ENCODE measurements around the gene BMP7. TPM values are rescaled to one million over a fixed set of nuclear protein-coding genes. Genes with fewer than 3 reads are reported as not detected.

BMP7 gene
- total RNA-seq, 1 experiment from 2014 or later: 0.13 TPM

GRCh38 chr20:57275813-57276212 lies 9.4 kb upstream of the BMP7 start:
- no peaks in the 10 kb centered on the region for H4K20me1 ChIP-seq (ENCODE audit: insufficient read depth)
- ChIA-PET CTCF (no interaction called here), POLR2A (ENCODE audit: unreplicated experiment) (no interaction called here)
- H3K27me3 ChIP-seq (ENCODE audit: insufficient read depth, low read depth): no peaks in the 10 kb centered on the region
- no peak overlapping the region for H2AFZ ChIP-seq
- no peaks in the 10 kb centered on the region for H3F3A ChIP-seq (ENCODE audit: insufficient read depth, low read depth)
- H3K9me3 ChIP-seq (ENCODE audit: insufficient read depth, low read depth): no peaks in the 10 kb centered on the region
- H3K4me3 ChIP-seq: no peak overlapping the region
- H3K4me2 ChIP-seq: no peak overlapping the region
- TF ChIP-seq CTCF (conservative IDR thresholded peaks at IDR 0.05) (no peak), EZH2 (IDR thresholded peaks at IDR 0.05; ENCODE audit: low read depth) (no peak)
- no TSS peak for BruUV-seq (replicated peaks)
- peaks cover 15% of the 10 kb centered on the region for H3K4me1 ChIP-seq (replicated peaks; ENCODE audit: insufficient read depth)
- H3K27ac ChIP-seq: no peak overlapping the region
- H3K36me3 ChIP-seq (ENCODE audit: low read depth): no peaks in the 10 kb centered on the region
- no peak for DNase-seq
- no peaks in the 10 kb centered on the region for H3K79me2 ChIP-seq (ENCODE audit: low read depth)
- H3K9me2 ChIP-seq (ENCODE audit: insufficient read depth): no peaks in the 10 kb centered on the region
- intact Hi-C loops (cut with micrococcal nuclease; ENCODE audit: unreplicated experiment): no loop called here

GRCh38 chr20:57275334-57275733 lies 8.9 kb upstream of the BMP7 start:
- DNase-seq: no peak
- POLR2A ChIA-PET (ENCODE audit: unreplicated experiment): no interaction called here
- TF ChIP-seq CTCF (conservative IDR thresholded peaks at IDR 0.05) (no peak), EZH2 (IDR thresholded peaks at IDR 0.05; ENCODE audit: low read depth) (no peak)
- H3K4me3 ChIP-seq: no peak overlapping the region
- no peak overlapping the region for H3K4me2 ChIP-seq
- H2AFZ ChIP-seq: no peak overlapping the region
- CTCF ChIA-PET: no interaction called here
- H4K20me1 ChIP-seq (ENCODE audit: insufficient read depth): no peaks in the 10 kb centered on the region
- no peaks in the 10 kb centered on the region for H3K9me2 ChIP-seq (ENCODE audit: insufficient read depth)
- BruUV-seq (replicated peaks): no TSS peak
- H3K79me2 ChIP-seq (ENCODE audit: low read depth): no peaks in the 10 kb centered on the region
- no peaks in the 10 kb centered on the region for H3F3A ChIP-seq (ENCODE audit: insufficient read depth, low read depth)
- H3K27ac ChIP-seq: peak overlapping the region; percentile 27; the same call in 1 of the 2 replicates
- no peaks in the 10 kb centered on the region for H3K27me3 ChIP-seq (ENCODE audit: insufficient read depth, low read depth)
- no peaks in the 10 kb centered on the region for H3K9me3 ChIP-seq (ENCODE audit: insufficient read depth, low read depth)
- H3K4me1 ChIP-seq (replicated peaks; ENCODE audit: insufficient read depth): peaks cover 15% of the 10 kb centered on the region
- H3K36me3 ChIP-seq (ENCODE audit: low read depth): no peaks in the 10 kb centered on the region
- intact Hi-C loops (cut with micrococcal nuclease; ENCODE audit: unreplicated experiment): no loop called here

GRCh38 chr20:57274846-57275245 lies 8.4 kb upstream of the BMP7 start:
- Histone ChIP-seq H3K9me2 (ENCODE audit: insufficient read depth) (no peaks in the 10 kb centered on the region), H4K20me1 (ENCODE audit: insufficient read depth) (no peaks in the 10 kb centered on the region), H3K4me2 (peak overlapping the region; percentile 23; the same call in 1 of the 2 replicates), H3K27ac (peak overlapping the region; percentile 27; the same call in 1 of the 2 replicates), H3K9me3 (ENCODE audit: insufficient read depth, low read depth) (no peaks in the 10 kb centered on the region), H3K4me3 (no peak overlapping the region), H2AFZ (no peak overlapping the region), H3K36me3 (ENCODE audit: low read depth) (no peaks in the 10 kb centered on the region), H3K79me2 (ENCODE audit: low read depth) (no peaks in the 10 kb centered on the region), H3F3A (ENCODE audit: insufficient read depth, low read depth) (no peaks in the 10 kb centered on the region), H3K4me1 (replicated peaks; ENCODE audit: insufficient read depth) (peaks cover 15% of the 10 kb centered on the region), H3K27me3 (ENCODE audit: insufficient read depth, low read depth) (no peaks in the 10 kb centered on the region)
- BruUV-seq (replicated peaks): no TSS peak
- intact Hi-C loops (cut with micrococcal nuclease; ENCODE audit: unreplicated experiment): no loop called here
- peak in 1 of 2 experiments; percentile 76 for DNase-seq
- TF ChIP-seq EZH2 (IDR thresholded peaks at IDR 0.05; ENCODE audit: low read depth): no peak
- TF ChIP-seq CTCF (conservative IDR thresholded peaks at IDR 0.05): no peak
- POLR2A ChIA-PET (ENCODE audit: unreplicated experiment): no interaction called here
- CTCF ChIA-PET: no interaction called here
